H9 (cell line): ENCODE data around the gene BTBD19. TPM values are rescaled to one million over a fixed set of nuclear protein-coding genes. Genes with fewer than 3 reads are reported as not detected.

Source experiments
- DNase-seq: peaks from one replicate; pipeline ENCODE4 v3.0.0-alpha.2; 2017
- H2AFZ ChIP-seq: one replicate; pipeline ENCODE4 v1.6.1; 2013; ENCODE audit warnings: mild to moderate bottlenecking, low read length, control low read depth, moderate library complexity
- H2AK5ac ChIP-seq: 2 replicates; pipeline ENCODE4 v1.6.1; 2013; ENCODE audit warnings: low read length, control low read depth, mixed read lengths; ENCODE audit not compliant: insufficient read length
- H2BK120ac ChIP-seq: one replicate; pipeline ENCODE4 v1.6.1; 2013; ENCODE audit warnings: low read depth, mild to moderate bottlenecking, low read length, control low read depth, inconsistent platforms; ENCODE audit not compliant: poor library complexity, severe bottlenecking
- H2BK12ac ChIP-seq: 2 replicates; pipeline ENCODE4 v1.6.1; 2013; ENCODE audit warnings: low read length, control low read depth, mixed read lengths, low read depth; ENCODE audit not compliant: insufficient read length
- H2BK15ac ChIP-seq: 2 replicates; pipeline ENCODE4 v1.6.1; 2013; ENCODE audit warnings: low read depth, low read length, control low read depth
- H2BK20ac ChIP-seq: one replicate; pipeline ENCODE4 v1.6.1; 2013; ENCODE audit warnings: low read depth, mild to moderate bottlenecking, low read length, control low read depth, inconsistent platforms; ENCODE audit not compliant: poor library complexity, severe bottlenecking
- H2BK5ac ChIP-seq: 2 replicates; pipeline ENCODE4 v1.6.1; 2013; ENCODE audit warnings: low read length, control low read depth, mixed read lengths; ENCODE audit not compliant: insufficient read length
- H3K14ac ChIP-seq: 2 replicates; pipeline ENCODE4 v1.6.1; 2013; ENCODE audit warnings: low read length, control low read depth; ENCODE audit not compliant: insufficient read depth
- H3K18ac ChIP-seq: 2 replicates; pipeline ENCODE4 v1.6.1; 2013; ENCODE audit warnings: low read depth, mild to moderate bottlenecking, mixed read lengths, low read length, control low read depth; ENCODE audit not compliant: insufficient read length
- H3K23ac ChIP-seq: 2 replicates; pipeline ENCODE4 v1.6.1; 2013; ENCODE audit warnings: low read length, control low read depth, mixed read lengths, low read depth; ENCODE audit not compliant: insufficient read length
- H3K23me2 ChIP-seq: 2 replicates; pipeline ENCODE4 v1.6.1; 2013; ENCODE audit warnings: low read depth, mild to moderate bottlenecking, mixed read lengths, low read length, control low read depth; ENCODE audit not compliant: insufficient read length, poor library complexity, severe bottlenecking
- H3K27ac ChIP-seq: 2 replicates; pipeline ENCODE4 v1.5.1; 2013; ENCODE audit warnings: low read length, control low read depth, mixed read lengths, low read depth; ENCODE audit not compliant: insufficient read length
- H3K27me3 ChIP-seq: 2 replicates; pipeline ENCODE4 v1.6.1; 2013; ENCODE audit warnings: low read length, control low read depth, inconsistent platforms; ENCODE audit not compliant: insufficient read depth
- H3K4ac ChIP-seq: 2 replicates; pipeline ENCODE4 v1.6.1; 2013; ENCODE audit warnings: low read depth, mild to moderate bottlenecking, control low read depth, inconsistent platforms, low read length, moderate library complexity
- H3K4me1 ChIP-seq: 2 replicates; pipeline ENCODE4 v1.6.1; 2013; ENCODE audit warnings: low read length, control low read depth, inconsistent platforms; ENCODE audit not compliant: insufficient read depth
- H3K4me2 ChIP-seq: 2 replicates; pipeline ENCODE4 v1.6.1; 2013; ENCODE audit warnings: low read length, control low read depth, mixed read lengths; ENCODE audit not compliant: insufficient read length, insufficient read depth
- H3K56ac ChIP-seq: 2 replicates; pipeline ENCODE4 v1.6.1; 2013; ENCODE audit warnings: low read depth, mild to moderate bottlenecking, mixed read lengths, low read length, control low read depth; ENCODE audit not compliant: insufficient read length
- H3K79me1 ChIP-seq: 2 replicates; pipeline ENCODE4 v1.6.1; 2013; ENCODE audit warnings: low read depth, mild to moderate bottlenecking, moderate library complexity, low read length, control low read depth, inconsistent platforms; ENCODE audit not compliant: insufficient read depth, poor library complexity, severe bottlenecking
- H3K79me2 ChIP-seq: 2 replicates; pipeline ENCODE4 v1.6.1; 2013; ENCODE audit warnings: low read length, control low read depth, inconsistent platforms; ENCODE audit not compliant: insufficient read depth
- H3K9ac ChIP-seq: 2 replicates; pipeline ENCODE4 v1.6.1; 2013; ENCODE audit warnings: low read length, control low read depth, mixed read lengths; ENCODE audit not compliant: insufficient read length; ENCODE audit errors: extremely low read depth
- H3K9me3 ChIP-seq: one replicate; pipeline ENCODE4 v1.6.1; 2013; ENCODE audit warnings: low read depth, low read length, inconsistent platforms; ENCODE audit not compliant: control insufficient read depth
- H3T11ph ChIP-seq: one replicate; pipeline ENCODE4 v1.6.1; 2013; ENCODE audit warnings: mild to moderate bottlenecking, low read length, control low read depth, inconsistent platforms
- H4K20me1 ChIP-seq: one replicate; pipeline ENCODE4 v1.6.1; 2013; ENCODE audit not compliant: control insufficient read depth, insufficient read length, insufficient read depth
- H4K5ac ChIP-seq: 2 replicates; pipeline ENCODE4 v1.6.1; 2013; ENCODE audit warnings: low read depth, mild to moderate bottlenecking, mixed read lengths, low read length, control low read depth; ENCODE audit not compliant: insufficient read length
- H4K8ac ChIP-seq: replicated peaks from 2 replicates; pipeline ENCODE4 v1.6.1; 2013; ENCODE audit warnings: low read length, control low read depth, mixed read lengths, low read depth; ENCODE audit not compliant: insufficient read length
- H4K91ac ChIP-seq: 2 replicates; pipeline ENCODE4 v1.6.1; 2013; ENCODE audit warnings: low read depth, mild to moderate bottlenecking, moderate library complexity, mixed read lengths, low read length, control low read depth; ENCODE audit not compliant: insufficient read length
- H3K27ac Mint-ChIP-seq, 3 experiments: 2 replicates in 2 of 3; 3 replicates in 1 of 3; pipeline ENCODE4 v1.8.0; 2020 to 2021; ENCODE audit warnings: mixed read lengths in 3 of 3, mild to moderate bottlenecking in 1 of 3, moderate library complexity in 1 of 3
- H3K27me3 Mint-ChIP-seq: 2 replicates; pipeline ENCODE4 v1.8.0; 2021; ENCODE audit warnings: low read depth, mild to moderate bottlenecking, moderate library complexity, mixed read lengths
- H3K36me3 Mint-ChIP-seq, 3 experiments: 2 replicates in 2 of 3; 3 replicates in 1 of 3; pipeline ENCODE4 v1.8.0; 2020 to 2021; ENCODE audit warnings: low read depth in 3 of 3, mixed read lengths in 3 of 3; ENCODE audit not compliant: insufficient read depth in 1 of 3
- H3K4me1 Mint-ChIP-seq, 2 experiments: 2 replicates each; pipeline ENCODE4 v1.8.0; 2020; ENCODE audit warnings: mixed read lengths in 2 of 2
- H3K4me3 Mint-ChIP-seq, 2 experiments: 2 replicates in 1 of 2; 3 replicates in 1 of 2; pipeline ENCODE4 v1.8.0; 2020 to 2021; ENCODE audit warnings: mild to moderate bottlenecking in 2 of 2, mixed read lengths in 2 of 2, moderate library complexity in 1 of 2
- H3K9me3 Mint-ChIP-seq, 2 experiments: 2 replicates in 1 of 2; 3 replicates in 1 of 2; pipeline ENCODE4 v1.8.0; 2020; ENCODE audit warnings: mild to moderate bottlenecking in 2 of 2, mixed read lengths in 2 of 2, moderate library complexity in 1 of 2
- CTCF ChIP-seq: fragments of 200-600 bp; sonication (generic); conservative IDR thresholded peaks from 3 replicates; pipeline ENCODE4 v1.8.0; 2021; ENCODE audit warnings: antibody characterized with exemption, mild to moderate bottlenecking
- WGBS: extraction: QIAGEN DNeasy Blood & Tissue Kit; methylation state at CpG from one replicate; pipeline ENCODE4 v1.1.7; 2013; ENCODE audit warnings: missing lambda C conversion rate, low lambda C conversion rate, mixed read lengths; ENCODE audit not compliant: insufficient read length; ENCODE audit errors: extremely low coverage; 5-methylcytosine and 5-hydroxymethylcytosine counted together
- total RNA-seq: library from RNA; stranded (reverse); gene quantifications from 2 replicates; pipeline ENCODE4 v1.2.1, GENCODE V29; 2021

The BTBD19 gene
- total RNA-seq, 1 experiment from 2014 or later, result 1.9 TPM

GRCh38 chr1:44854970-44855369, 46.6 kb downstream of the BTBD19 start:
- no peak overlapping the region for H3K4me3 Mint-ChIP-seq
- H3K4ac ChIP-seq, result no peak overlapping the region
- no peak overlapping the region for H3K27ac ChIP-seq
- peaks cover 2 to 4% of the 10 kb centered on the region in 2 experiments; a peak in 3 of 4 replicates for H3K4me1 Mint-ChIP-seq
- DNase-seq, result no peak
- H3K9ac ChIP-seq, result no peak overlapping the region
- H3K56ac ChIP-seq, result no peak overlapping the region
- no peak overlapping the region for H3K18ac ChIP-seq
- H3K9me3 ChIP-seq, result no peaks in the 10 kb centered on the region
- no peak overlapping the region for H3K27ac Mint-ChIP-seq
- H3K14ac ChIP-seq, result no peak overlapping the region
- no peak overlapping the region for H2BK120ac ChIP-seq
- no peak overlapping the region for H4K8ac ChIP-seq
- peaks cover 0 to 13% (median 5%) of the 10 kb centered on the region in 3 experiments; a peak in 4 of 7 replicates for H3K36me3 Mint-ChIP-seq
- H4K5ac ChIP-seq, result no peak overlapping the region
- H2BK15ac ChIP-seq, result no peak overlapping the region
- no peaks in the 10 kb centered on the region for H3K79me1 ChIP-seq
- H3K23me2 ChIP-seq, result no peaks in the 10 kb centered on the region
- no peak overlapping the region for H2AFZ ChIP-seq
- no peak overlapping the region for H2BK5ac ChIP-seq
- H3K4me2 ChIP-seq, result no peak overlapping the region
- no peaks in the 10 kb centered on the region for H4K20me1 ChIP-seq
- no peak overlapping the region for H3T11ph ChIP-seq
- H3K79me2 ChIP-seq, result no peaks in the 10 kb centered on the region
- TF ChIP-seq CTCF, result no peak
- no peaks in the 10 kb centered on the region; a peak in 1 of 5 replicates for H3K9me3 Mint-ChIP-seq
- WGBS, result no CpG with 5 or more reads among the region's 1 CpG
- no peak overlapping the region for H2BK20ac ChIP-seq
- no peak overlapping the region for H3K23ac ChIP-seq
- H4K91ac ChIP-seq, result no peak overlapping the region
- no peaks in the 10 kb centered on the region; the same call in 1 of the 2 replicates for H3K27me3 Mint-ChIP-seq
- H3K27me3 ChIP-seq, result no peaks in the 10 kb centered on the region
- H2AK5ac ChIP-seq, result no peak overlapping the region
- H2BK12ac ChIP-seq, result no peak overlapping the region
- no peaks in the 10 kb centered on the region for H3K4me1 ChIP-seq
